Endometrium (tissue), 2 donors: Measurements from ENCODE around the gene CD200R1.

Experiments
- FAIRE-seq: peaks from 2 replicates; lab custom pipeline; 2012; peaks lifted over from hg19 to GRCh38; lab: Jason Lieb, UNC
- donor health status: control.
- donor health status: control.

The CD200R1 gene

GRCh38 chr3:112884678-112885290 is 90.1 kb downstream of the CD200R1 start:
- no peak for FAIRE-seq

GRCh38 chr3:112881891-112882290 is 93.0 kb downstream of the CD200R1 start:
- FAIRE-seq, result no peak

- FAIRE-seq, result no peak
Observed at GRCh38 chr3:112875561-112875960, 99.3 kb downstream of the CD200R1 start.

- no peak for FAIRE-seq
Observed at GRCh38 chr3:112874725-112875124, 100.2 kb downstream of the CD200R1 start.

- FAIRE-seq, result no peak
Observed at GRCh38 chr3:112873632-112874031, 101.3 kb downstream of the CD200R1 start.

- no peak for FAIRE-seq
Observed at GRCh38 chr3:112871735-112872134, 103.2 kb downstream of the CD200R1 start.
